HepG2 (cell line): ENCODE results near the gene MLX. TPM values are rescaled to one million over a fixed set of nuclear protein-coding genes. Genes with fewer than 3 reads are reported as not detected.

Experiments used
- JDP2 ChIP-seq: sonication (generic); formaldehyde crosslinking; IDR thresholded peaks from 2 replicates; pipeline ENCODE4 v1.8.1; 2022; ENCODE audit warnings: missing genetic modification reagents, borderline replicate concordance
- MAFG ChIP-seq: sonication (generic); formaldehyde crosslinking; IDR thresholded peaks from 2 replicates; pipeline ENCODE4 v1.5.1; 2020; ENCODE audit warnings: mild to moderate bottlenecking, missing genetic modification reagents
- NFE2 ChIP-seq: sonication (generic); formaldehyde crosslinking; IDR thresholded peaks from 2 replicates; pipeline ENCODE4 v1.4.0; 2020; ENCODE audit warnings: missing genetic modification reagents
- PHF21A ChIP-seq: sonication (generic); formaldehyde crosslinking; IDR thresholded peaks from 2 replicates; pipeline ENCODE4 v1.5.0; 2020; ENCODE audit warnings: mild to moderate bottlenecking, missing genetic modification reagents
- RBM22 ChIP-seq: fragments of 200-400 bp; formaldehyde crosslinking; optimal IDR thresholded peaks from 2 replicates; pipeline ENCODE3; 2017; ENCODE audit warnings: mild to moderate bottlenecking, low read length, moderate library complexity
- THYN1 ChIP-seq: sonication (generic); formaldehyde crosslinking; IDR thresholded peaks from 2 replicates; pipeline ENCODE4 v1.8.1; 2023; ENCODE audit warnings: low read depth, mild to moderate bottlenecking, moderate library complexity, missing genetic modification reagents, borderline replicate concordance
- ZFAT ChIP-seq: sonication (generic); formaldehyde crosslinking; conservative IDR thresholded peaks from 2 replicates; pipeline ENCODE4 v1.8.1; 2023; ENCODE audit warnings: missing genetic modification reagents, inconsistent platforms
- ZKSCAN1 ChIP-seq: fragments of 150-350 bp; IDR thresholded peaks from 2 replicates; pipeline ENCODE4 v1.6.1; 2014; ENCODE audit warnings: low read length
- ZKSCAN5 ChIP-seq: sonication (generic); formaldehyde crosslinking; IDR thresholded peaks from 2 replicates; pipeline ENCODE4 v1.5.1; 2020; ENCODE audit warnings: mild to moderate bottlenecking, missing genetic modification reagents
- ZNF180 ChIP-seq: sonication (generic); formaldehyde crosslinking; IDR thresholded peaks from 2 replicates; pipeline ENCODE4 v1.4.0; 2020; ENCODE audit warnings: low read depth, missing genetic modification reagents, borderline replicate concordance
- ZNF225 ChIP-seq: sonication (generic); formaldehyde crosslinking; IDR thresholded peaks from 2 replicates; pipeline ENCODE4 v1.4.0; 2020; ENCODE audit warnings: mild to moderate bottlenecking, missing genetic modification reagents
- ZNF337 ChIP-seq: sonication (generic); formaldehyde crosslinking; IDR thresholded peaks from 2 replicates; pipeline ENCODE4 v1.5.1; 2020; ENCODE audit warnings: missing genetic modification reagents, low read depth, mild to moderate bottlenecking, borderline replicate concordance
- ZNF367 ChIP-seq: sonication (generic); formaldehyde crosslinking; IDR thresholded peaks from 2 replicates; pipeline ENCODE4 v1.4.0; 2020; ENCODE audit warnings: missing genetic modification reagents, borderline replicate concordance
- ZNF775 ChIP-seq: sonication (generic); formaldehyde crosslinking; IDR thresholded peaks from 2 replicates; pipeline ENCODE4 v1.4.0; 2020; ENCODE audit warnings: missing genetic modification reagents, mild to moderate bottlenecking, moderate library complexity, borderline replicate concordance
- ZNF777 ChIP-seq: sonication (generic); formaldehyde crosslinking; IDR thresholded peaks from 2 replicates; pipeline ENCODE4 v1.4.0; 2020; ENCODE audit warnings: missing genetic modification reagents
- polyA plus RNA-seq, 8 experiments: library from polyadenylated mRNA; depleted of rRNA in 3 of 8; stranded (reverse) in 7 of 8; unstranded in 1 of 8; fragments of >200 nt; fragmentation: Illumina TruSeq in 4 of 8; extraction: Trizol in 4 of 8; gene quantifications; 2 replicates each; pipeline versions ENCODE4 v1.2.1 to v1.2.3, GENCODE V29; 2011 to 2016; ENCODE audit warnings: low read depth in 4 of 8, missing spikeins in 1 of 8, mixed read lengths in 1 of 8; ENCODE audit not compliant: insufficient read depth in 1 of 8
- total RNA-seq, 5 experiments: library from RNA; depleted of rRNA; stranded (reverse); fragments of >200 nt; fragmentation: Illumina TruSeq; extraction: Trizol; gene quantifications; 2 replicates each; pipeline ENCODE4 v1.2.3, GENCODE V29; 2016; ENCODE audit warnings: low read depth in 1 of 5
- TF ChIP-seq, protein P1 (sequence below): sonication (generic); formaldehyde crosslinking; IDR thresholded peaks from 2 replicates; pipeline ENCODE4 v1.5.0; 2020; ENCODE audit warnings: mild to moderate bottlenecking, missing genetic modification reagents, borderline replicate concordance
- TF ChIP-seq, protein P2 (sequence below), 2 experiments: fragments of 450-650 bp in 1 of 2; sonication (generic) in 1 of 2; formaldehyde crosslinking; IDR thresholded peaks; 2 replicates each; pipeline versions ENCODE4 v1.5.0 to v1.8.0; 2020 to 2022; ENCODE audit warnings: mild to moderate bottlenecking in 1 of 2, missing genetic modification reagents in 1 of 2
- TF ChIP-seq, protein P3 (sequence below): sonication (generic); IDR thresholded peaks from 2 replicates; pipeline ENCODE4 v1.6.1; 2016; ENCODE audit warnings: low read depth, borderline replicate concordance
- TF ChIP-seq, protein P4 (sequence below): IDR thresholded peaks from 2 replicates; pipeline ENCODE4 v1.6.1; 2018; ENCODE audit warnings: missing genetic modification reagents
- TF ChIP-seq, protein P5 (sequence below): sonication (generic); formaldehyde crosslinking; IDR thresholded peaks from 2 replicates; pipeline ENCODE4 v1.4.0; 2020; ENCODE audit warnings: missing genetic modification reagents

Gene MLX
- total and polyA plus RNA-seq, 2 of the 13 experiments (the other 11 are each of a cell fraction or from before 2014, with no cell fraction given): 38.9 to 74.4 TPM

DNA sequence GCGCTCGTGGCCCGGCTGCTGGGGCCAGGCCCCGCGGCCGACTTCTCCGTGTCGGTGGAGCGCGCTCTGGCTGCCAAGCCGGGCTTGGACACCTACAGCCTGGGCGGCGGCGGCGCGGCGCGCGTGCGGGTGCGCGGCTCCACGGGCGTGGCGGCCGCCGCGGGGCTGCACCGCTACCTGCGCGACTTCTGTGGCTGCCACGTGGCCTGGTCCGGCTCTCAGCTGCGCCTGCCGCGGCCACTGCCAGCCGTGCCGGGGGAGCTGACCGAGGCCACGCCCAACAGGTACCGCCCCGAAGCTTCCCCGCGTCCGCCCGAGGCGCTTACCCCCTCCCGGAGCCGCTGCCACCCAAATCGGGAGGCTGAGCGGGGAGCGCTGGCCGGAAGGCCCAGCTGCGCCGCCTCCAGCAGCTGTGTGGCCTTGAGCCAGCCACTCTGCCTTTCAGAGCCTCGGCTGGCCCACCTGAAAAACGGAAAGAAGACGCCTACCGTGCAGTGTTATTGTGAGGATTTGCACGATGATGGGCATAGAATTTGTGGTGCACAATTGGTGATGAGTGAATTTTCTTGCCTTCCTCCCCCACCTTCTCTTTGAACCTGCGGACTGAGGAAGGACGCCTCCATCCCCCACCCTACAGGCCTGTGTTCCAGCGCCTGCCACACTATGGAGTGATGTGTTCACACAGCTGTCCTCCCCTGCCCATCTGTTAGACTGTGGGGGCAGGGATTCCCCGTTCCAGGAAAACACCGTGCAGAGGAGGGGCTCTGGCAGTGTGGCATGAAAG is 30.3 kb upstream of the MLX start (continued):
- TF ChIP-seq ZFAT (CRISPR knock-in tag): no peak
- TF ChIP-seq ZNF777 (CRISPR knock-in tag): no peak; the same call in 1 of the 2 replicates
- TF ChIP-seq, protein P1, sequence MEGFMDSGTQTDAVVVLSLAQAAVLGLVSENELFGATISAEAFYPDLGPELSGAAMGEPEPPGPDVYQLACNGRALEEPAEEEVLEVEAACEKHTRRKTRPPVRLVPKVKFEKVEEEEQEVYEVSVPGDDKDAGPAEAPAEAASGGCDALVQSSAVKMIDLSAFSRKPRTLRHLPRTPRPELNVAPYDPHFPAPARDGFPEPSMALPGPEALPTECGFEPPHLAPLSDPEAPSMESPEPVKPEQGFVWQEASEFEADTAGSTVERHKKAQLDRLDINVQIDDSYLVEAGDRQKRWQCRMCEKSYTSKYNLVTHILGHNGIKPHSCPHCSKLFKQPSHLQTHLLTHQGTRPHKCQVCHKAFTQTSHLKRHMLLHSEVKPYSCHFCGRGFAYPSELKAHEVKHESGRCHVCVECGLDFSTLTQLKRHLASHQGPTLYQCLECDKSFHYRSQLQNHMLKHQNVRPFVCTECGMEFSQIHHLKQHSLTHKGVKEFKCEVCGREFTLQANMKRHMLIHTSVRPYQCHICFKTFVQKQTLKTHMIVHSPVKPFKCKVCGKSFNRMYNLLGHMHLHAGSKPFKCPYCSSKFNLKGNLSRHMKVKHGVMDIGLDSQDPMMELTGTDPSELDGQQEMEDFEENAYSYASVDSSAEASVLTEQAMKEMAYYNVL (CRISPR knock-in tag): peak; percentile 53; the same call in 1 of the 2 replicates
- no peak for TF ChIP-seq ZKSCAN1
- TF ChIP-seq, protein P2, sequence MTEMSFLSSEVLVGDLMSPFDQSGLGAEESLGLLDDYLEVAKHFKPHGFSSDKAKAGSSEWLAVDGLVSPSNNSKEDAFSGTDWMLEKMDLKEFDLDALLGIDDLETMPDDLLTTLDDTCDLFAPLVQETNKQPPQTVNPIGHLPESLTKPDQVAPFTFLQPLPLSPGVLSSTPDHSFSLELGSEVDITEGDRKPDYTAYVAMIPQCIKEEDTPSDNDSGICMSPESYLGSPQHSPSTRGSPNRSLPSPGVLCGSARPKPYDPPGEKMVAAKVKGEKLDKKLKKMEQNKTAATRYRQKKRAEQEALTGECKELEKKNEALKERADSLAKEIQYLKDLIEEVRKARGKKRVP (CRISPR knock-in tag; IDR thresholded peaks at IDR 0.05): no peak
- no peak for TF ChIP-seq ZNF180 (CRISPR knock-in tag)
- TF ChIP-seq NFE2 (CRISPR knock-in tag): no peak
- TF ChIP-seq ZKSCAN5: no peak
- no peak for TF ChIP-seq MAFG (CRISPR knock-in tag)
- no peak for TF ChIP-seq ZNF225
- TF ChIP-seq, protein P3, sequence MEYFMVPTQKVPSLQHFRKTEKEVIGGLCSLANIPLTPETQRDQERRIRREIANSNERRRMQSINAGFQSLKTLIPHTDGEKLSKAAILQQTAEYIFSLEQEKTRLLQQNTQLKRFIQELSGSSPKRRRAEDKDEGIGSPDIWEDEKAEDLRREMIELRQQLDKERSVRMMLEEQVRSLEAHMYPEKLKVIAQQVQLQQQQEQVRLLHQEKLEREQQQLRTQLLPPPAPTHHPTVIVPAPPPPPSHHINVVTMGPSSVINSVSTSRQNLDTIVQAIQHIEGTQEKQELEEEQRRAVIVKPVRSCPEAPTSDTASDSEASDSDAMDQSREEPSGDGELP: peak; percentile 93
- TF ChIP-seq RBM22: no peak
- TF ChIP-seq, protein P4, sequence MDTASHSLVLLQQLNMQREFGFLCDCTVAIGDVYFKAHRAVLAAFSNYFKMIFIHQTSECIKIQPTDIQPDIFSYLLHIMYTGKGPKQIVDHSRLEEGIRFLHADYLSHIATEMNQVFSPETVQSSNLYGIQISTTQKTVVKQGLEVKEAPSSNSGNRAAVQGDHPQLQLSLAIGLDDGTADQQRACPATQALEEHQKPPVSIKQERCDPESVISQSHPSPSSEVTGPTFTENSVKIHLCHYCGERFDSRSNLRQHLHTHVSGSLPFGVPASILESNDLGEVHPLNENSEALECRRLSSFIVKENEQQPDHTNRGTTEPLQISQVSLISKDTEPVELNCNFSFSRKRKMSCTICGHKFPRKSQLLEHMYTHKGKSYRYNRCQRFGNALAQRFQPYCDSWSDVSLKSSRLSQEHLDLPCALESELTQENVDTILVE (CRISPR knock-in tag): peak; percentile 88
- TF ChIP-seq, protein P5, sequence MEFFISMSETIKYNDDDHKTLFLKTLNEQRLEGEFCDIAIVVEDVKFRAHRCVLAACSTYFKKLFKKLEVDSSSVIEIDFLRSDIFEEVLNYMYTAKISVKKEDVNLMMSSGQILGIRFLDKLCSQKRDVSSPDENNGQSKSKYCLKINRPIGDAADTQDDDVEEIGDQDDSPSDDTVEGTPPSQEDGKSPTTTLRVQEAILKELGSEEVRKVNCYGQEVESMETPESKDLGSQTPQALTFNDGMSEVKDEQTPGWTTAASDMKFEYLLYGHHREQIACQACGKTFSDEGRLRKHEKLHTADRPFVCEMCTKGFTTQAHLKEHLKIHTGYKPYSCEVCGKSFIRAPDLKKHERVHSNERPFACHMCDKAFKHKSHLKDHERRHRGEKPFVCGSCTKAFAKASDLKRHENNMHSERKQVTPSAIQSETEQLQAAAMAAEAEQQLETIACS: no peak
- no peak for TF ChIP-seq ZNF775 (CRISPR knock-in tag)
- no peak for TF ChIP-seq THYN1 (CRISPR knock-in tag)
- no peak for TF ChIP-seq JDP2
- peak; percentile 73 for TF ChIP-seq PHF21A (CRISPR knock-in tag)
- peak; percentile 64; the same call in 1 of the 2 replicates for TF ChIP-seq ZNF337 (CRISPR knock-in tag)
- TF ChIP-seq ZNF367: no peak
